Endothelial cell of hepatic sinusoid (primary cell): ENCODE measurements around the gene CELSR1.

Experiments
- in situ Hi-C: cut with HindIII; loops from 2 replicates; pipeline ENCODE4 v1.10.0; 2017; ENCODE audit warnings: low sequenced_read_pairs

CELSR1 gene, protein sequence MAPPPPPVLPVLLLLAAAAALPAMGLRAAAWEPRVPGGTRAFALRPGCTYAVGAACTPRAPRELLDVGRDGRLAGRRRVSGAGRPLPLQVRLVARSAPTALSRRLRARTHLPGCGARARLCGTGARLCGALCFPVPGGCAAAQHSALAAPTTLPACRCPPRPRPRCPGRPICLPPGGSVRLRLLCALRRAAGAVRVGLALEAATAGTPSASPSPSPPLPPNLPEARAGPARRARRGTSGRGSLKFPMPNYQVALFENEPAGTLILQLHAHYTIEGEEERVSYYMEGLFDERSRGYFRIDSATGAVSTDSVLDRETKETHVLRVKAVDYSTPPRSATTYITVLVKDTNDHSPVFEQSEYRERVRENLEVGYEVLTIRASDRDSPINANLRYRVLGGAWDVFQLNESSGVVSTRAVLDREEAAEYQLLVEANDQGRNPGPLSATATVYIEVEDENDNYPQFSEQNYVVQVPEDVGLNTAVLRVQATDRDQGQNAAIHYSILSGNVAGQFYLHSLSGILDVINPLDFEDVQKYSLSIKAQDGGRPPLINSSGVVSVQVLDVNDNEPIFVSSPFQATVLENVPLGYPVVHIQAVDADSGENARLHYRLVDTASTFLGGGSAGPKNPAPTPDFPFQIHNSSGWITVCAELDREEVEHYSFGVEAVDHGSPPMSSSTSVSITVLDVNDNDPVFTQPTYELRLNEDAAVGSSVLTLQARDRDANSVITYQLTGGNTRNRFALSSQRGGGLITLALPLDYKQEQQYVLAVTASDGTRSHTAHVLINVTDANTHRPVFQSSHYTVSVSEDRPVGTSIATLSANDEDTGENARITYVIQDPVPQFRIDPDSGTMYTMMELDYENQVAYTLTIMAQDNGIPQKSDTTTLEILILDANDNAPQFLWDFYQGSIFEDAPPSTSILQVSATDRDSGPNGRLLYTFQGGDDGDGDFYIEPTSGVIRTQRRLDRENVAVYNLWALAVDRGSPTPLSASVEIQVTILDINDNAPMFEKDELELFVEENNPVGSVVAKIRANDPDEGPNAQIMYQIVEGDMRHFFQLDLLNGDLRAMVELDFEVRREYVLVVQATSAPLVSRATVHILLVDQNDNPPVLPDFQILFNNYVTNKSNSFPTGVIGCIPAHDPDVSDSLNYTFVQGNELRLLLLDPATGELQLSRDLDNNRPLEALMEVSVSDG (N-terminal part only)

DNA sequence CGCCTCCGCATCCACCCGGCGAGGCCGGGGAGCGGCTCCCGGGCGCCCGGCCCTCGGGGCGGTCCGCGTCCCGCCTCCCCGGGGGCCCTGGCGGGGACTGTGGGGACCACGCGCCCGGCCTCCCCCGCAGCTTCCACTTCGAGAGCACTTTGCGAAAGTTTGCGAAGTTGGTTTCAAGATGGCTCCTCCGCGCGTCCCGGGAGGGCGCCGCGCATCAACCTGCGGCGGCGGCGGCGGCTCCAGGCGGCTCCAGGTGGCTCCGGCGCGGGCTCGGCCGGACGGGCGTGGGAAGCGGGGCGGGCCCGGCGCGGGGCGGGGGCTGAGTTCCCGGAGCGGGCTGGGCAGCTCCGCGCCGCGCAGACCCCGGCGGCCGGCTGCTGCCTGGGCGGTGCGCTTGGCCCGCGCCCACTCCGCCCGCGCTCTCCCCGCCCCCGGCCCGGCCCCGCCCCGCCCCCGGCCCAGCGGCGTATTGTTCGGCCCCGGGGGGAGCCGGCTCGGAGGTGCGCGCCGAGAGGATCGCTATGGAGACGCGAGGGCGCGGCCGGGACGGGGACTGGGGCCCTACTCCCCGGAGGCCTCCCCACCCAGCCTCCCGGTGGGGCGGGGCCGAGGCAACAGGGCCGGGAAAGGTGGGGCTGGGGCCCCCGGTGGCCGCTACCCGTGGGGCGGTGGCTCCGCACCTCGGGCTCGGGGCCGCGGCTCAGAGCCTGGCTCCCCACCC, at the start of gene CELSR1:
TSS of gene CELSR1 (minus strand) at position 396 of the 721 bp plus-strand sequence. CDS start 450 bp downstream, outside the sequence.
- in situ Hi-C loops = no loop called here

DNA sequence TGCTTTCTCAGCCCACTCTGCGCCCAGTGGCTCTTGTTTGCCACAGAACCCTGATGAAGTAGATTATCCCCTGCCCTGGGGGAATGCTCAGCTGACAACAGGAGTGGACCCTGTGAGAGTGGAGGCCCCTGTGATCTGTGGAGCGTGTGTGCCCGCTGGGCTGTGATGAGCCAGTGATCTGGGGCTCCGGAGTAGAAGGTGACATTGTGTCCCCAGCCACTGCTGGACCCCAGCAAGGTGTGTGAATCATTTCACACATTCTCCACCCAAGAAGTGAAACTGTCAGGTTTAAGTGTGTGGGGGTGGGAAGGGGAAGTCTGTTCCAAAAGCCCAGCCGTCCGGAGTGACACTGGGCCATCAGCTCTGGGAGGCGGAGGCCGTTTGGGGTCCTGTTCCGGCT, 49.6 kb upstream of the CELSR1 start:
- in situ Hi-C loops = no loop called here

DNA sequence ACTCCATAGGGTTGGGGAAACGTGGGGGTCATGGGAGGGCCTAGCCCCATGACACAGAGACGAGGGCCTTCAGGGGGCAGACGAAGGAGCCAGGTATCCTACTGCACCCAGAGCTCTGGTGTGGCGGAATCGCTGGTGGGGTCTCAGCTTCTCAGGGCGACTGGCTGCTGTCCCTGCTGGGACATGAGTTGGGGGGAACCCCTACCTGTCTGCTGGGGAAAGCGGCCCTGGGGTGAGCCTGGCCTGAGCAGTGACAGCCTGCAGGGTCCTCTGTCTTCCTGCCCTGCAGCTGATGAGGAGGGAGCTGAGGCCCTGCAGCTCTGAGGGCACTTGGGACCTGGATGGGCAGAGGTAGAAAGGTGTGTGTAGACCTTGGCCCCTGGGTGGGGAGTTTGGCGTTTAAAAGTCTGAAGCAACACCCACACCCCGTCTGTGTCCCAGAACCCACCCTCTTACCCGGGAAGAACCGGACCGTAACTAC, 49.2 kb upstream of the CELSR1 start:
- in situ Hi-C loops = no loop called here

DNA sequence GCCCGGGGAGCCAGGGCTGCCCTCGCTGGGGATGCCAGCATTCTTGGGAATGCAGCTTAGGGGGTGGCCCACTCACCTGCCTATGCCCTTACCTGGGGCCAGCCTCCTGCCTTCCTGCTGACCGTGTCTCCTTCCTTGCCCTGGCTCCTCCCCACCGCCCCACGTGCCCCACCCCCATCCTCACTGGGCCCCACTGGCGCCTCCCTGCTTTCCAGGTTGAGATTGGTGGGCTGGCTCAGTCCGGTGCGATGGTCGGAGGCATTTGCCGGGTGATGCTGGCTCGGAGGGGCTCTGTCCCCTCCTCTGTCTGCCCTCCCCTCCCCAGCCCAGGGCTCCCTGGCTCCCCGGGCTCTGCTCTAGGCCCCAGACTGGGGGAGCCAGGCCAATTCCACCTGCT, 48.7 kb upstream of the CELSR1 start:
- in situ Hi-C loops = no loop called here

DNA sequence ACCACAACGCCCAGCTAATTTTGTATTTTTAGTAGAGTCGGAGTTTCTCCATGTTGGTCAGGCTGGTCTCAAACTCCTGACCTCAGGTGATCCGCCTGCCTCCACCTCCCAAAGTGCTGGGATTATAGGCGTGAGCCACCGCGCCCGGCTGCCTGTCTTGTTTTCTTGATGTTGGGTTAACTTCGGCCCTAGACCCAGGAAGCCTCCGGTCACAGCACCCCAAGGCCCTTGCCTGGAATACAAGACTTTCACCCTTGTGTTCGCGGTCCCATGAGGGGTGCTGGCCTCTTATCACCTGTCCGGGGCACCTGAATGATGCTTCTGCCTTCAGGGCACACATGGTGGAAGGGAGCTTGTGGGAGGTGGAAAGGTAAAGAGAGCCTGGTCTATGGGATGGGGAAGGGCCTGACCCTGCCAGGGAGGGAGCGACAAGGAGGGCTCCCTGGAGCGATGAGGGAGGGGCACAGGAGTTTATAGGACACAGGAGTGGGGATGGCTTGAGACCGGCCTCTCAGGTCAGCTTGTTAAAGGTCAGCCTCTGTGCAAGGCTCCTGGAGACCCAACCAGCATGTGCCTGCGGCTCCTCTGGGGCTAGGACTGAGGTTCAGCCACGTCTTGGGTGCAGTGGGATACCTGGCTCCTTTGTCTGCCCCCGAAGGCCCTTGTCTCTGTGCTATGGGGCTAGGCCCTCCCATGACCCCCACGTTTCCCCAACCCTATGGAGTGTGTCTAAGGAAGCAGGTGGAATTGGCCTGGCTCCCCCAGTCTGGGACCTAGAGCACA, 48.1 kb upstream of the CELSR1 start:
- in situ Hi-C loops = no loop called here

DNA sequence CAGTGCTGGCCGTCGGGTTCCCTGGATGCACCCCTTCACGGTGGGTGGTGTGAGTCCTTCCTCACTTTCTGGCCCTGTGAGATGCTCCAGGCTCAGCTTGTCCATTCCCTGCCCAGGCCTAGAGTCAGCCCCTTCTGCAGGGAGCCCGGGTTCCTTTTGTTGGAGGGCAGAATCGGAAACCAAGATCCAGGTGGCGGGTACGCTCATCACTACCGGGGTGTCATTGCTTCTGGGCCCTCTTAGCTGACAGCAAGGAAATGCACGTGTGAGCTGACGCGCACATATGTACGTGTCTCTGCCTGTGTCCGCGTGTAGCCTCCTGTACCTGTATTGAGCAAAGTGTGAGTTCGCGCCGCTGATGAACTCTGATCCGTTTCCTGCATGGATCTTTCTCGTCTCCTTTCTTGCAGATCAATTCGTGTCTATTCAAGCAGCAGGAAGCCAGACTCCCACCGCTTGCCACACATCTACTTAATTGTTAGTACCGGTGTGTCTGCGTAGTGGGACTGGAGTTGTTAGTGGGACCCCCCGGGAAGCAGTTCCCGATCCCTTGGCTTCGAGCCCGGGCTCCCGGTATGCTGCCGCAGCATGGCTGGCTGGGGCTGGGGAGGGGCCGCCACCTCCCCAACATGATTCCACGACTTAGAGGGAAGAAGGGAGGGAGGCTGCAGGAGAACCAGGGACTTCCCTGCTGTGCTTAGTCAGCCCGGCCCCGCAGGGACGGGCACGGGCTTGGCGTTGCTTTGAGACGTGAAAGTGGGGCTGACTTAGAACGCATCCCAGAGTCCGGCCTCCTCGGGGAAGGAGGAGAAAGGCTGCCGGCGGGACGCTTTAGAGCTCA, 46.9 kb upstream of the CELSR1 start:
- in situ Hi-C loops = no loop called here

DNA sequence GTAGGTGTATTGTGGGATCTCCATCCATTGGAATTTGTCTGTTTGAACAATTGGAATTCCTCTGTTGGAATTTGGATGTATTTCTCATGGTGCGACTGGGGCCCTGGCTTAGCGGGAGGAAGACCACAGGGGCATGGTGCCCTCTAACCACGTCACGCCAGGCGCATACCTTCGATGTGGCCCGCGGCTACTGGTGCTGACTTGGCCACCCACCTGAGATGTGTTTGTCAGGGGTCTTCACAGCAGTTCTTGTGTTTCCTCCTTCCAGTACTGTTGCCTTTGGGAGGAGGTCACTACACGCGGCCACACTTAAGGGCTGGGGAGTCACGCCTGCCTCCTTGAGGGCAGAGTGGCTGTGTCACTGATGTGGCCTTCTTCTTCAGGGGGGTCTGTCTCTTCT, 46.2 kb upstream of the CELSR1 start:
- in situ Hi-C loops = no loop called here

DNA sequence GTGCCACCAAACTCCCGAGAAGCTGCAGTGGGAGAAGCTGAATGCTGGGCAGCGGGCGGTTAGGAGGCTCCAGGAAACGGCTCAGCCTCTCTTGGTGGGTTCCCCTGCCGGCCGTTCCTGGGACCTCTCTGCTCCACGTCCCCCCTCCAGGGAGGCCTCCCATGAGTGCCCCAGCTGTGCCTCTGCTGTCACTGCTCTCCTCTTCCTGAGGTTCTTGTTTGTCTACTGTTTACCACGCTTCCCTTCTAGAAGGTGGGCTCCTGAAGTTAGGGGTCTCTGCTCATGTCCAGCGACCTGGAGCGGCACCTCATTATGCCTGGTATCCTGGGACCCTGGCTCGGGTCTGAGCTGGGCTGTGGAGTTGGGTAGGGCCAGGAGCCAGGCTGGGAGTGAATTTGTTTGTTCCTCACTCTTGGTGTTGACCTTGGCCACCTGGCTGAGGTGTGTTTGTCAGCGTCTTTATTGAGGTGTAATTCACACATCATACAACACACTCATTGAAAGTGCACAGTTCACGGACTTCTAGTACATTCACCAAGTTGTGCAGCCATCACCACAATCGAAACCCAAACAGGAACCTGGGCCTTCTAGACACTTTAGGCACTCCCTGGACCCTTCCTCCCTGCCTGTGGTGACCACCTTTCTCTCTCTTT, 45.0 kb upstream of the CELSR1 start:
- in situ Hi-C loops = no loop called here

DNA sequence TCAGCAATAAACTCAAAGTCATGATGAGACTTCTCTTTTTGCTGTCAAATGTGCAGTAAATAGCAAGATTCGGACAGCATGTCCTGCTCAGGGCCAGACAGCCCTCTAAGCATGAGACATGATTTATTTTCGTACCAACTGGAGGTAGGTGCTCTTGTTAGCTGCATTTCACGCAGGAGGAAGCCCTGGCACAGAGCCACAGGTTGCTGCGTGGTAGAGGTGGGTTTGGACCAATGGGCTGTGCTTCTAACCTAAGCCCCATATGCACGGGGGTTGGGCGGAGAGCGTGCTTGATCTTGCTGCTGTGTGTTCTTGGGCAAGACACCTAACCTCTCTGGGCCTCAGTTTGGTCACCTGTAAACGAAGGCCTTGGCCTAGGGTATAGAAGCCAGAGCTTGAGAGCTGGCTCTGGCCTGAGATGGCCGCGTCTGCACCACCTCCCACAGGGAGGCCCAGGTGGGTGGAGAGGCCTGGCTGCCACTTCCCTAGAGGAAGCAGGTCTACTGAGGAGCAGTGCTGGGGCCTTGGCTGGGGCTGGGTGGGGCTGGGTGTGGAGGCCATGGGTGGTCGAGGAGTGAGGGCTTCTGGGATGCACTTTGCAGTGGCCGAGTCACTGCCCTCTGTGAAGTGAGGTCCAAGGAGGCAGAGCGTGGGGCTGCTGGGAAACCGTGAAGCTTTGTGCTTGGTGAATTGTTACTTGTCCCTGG, 44.3 kb upstream of the CELSR1 start:
- in situ Hi-C loops = no loop called here

DNA sequence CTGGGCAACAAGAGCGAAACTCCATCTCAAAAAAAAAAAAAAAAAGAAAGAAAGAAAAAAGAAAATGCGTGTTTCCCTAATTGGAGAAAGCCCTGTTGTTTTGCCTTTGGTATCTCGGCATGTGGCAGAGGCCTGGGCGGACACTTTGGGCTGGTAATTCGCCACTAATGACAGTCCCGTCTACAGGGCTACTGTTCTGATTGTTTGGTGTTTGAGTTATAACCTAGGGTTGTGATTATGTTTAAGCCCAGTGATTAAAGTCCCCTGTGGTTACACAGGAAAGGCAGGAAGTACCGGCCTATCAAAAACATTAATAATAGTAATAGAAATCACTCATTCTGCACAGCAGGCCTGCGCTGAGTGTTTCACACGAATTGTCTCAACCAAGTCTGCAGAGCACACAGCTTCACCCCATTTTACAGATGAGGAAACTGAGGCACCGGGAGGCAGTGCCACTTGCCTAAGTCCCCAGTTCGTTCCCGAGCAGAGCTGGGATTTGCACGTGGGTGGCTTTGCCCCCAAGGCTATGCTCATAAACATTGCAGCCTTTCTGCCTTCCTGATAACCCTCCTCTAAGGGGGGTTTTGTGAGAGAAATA, 43.6 kb upstream of the CELSR1 start:
- in situ Hi-C loops = no loop called here

DNA sequence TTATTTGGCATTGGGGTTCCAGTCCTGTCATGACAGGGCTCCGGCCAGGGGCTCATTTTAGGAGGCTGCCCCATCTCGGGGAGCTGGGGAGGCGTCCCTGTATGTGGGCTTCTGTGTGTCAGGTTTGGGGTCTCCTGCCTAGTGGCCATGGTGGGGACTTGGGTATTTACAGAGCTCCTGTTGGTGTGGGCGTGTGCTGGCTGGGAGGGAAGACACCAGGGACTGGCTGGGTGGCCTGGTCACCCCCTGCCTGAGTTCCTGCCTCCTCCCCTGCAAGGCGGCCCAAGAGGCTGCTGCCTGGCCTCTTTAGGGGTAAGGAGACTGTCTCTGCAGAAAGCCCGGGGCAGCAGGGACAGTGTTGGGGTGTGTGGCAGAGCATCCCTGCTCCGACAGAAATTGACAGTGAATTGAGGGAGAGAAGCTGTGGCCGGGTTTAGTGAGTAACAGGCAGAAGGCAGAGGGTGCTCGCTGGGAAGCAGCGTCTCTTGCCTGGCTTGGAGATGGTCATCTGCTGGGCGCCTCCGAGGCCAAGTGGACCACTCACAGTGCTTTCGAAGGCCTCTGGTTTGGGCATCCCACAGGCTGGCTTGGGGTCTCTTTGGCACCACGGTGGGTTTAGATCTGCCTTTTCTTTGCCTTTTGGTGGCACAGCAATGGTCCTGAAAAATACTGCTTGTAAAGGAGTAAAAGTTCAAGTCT, 42.5 kb upstream of the CELSR1 start:
- in situ Hi-C loops = no loop called here

DNA sequence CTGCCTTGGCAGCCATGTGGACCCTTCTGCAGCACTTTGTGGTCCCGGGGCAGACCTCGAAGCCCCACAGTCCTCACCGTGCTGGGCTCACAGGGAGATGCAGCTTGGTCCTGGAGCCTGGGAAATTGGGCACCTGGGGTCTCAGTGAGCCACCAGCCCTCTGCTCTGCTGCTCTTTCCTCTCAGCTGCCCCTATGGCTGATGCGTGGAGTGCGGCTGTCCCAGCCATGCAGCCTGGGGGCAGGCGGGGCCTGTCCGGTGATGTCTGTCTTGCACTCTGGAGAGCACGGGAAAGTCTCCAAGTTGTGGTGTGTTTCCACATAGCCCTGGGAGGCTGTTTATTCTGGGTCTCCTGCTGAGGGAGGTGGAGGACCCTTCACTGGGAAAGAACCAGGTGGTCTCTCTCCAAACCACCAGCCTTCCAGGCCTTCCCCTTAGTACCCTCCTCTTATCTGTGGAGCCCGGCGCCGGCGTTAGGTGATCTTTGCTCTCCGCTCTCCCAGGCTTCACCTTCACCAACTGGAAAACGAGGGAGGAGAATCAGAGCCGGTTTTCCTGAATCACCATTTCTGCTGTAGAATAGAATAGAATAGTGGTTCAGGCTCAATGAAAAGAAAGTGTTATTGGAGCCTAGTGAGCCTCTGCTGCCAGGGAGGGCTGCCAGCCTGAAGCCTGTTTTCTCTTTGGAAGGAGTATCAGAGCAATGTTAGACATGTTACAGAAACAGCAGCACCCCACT, 41.6 kb upstream of the CELSR1 start:
- in situ Hi-C loops = no loop called here

DNA sequence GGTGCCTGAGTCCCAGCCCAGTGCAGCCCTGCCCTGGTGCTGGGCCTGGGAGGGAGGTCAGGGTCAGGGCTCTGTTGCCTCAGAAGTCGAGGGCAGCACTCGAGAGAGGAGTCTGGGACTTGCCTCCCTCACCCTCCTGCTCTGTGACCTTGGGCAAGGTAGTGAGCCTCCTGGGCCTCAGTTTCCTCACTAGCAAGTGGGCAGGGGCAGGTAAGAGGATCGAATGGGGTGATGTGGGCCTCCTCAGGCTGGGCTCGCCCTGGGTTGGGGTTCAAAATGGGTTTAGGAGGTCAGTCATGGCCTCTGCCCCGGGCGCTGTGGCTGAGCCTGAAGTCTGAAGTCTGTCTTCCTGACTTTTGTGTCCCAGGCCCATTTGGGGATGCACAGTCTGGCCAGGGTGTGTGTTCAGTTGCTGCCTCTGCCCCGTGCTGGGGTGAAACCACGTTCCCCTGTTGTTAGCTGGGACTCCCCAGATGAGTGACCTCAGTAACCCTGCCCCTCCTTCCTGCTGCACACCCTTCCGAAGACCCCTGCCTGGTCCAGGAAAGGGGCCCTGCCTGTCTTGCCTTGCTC, 40.9 kb upstream of the CELSR1 start:
- in situ Hi-C loops = no loop called here

DNA sequence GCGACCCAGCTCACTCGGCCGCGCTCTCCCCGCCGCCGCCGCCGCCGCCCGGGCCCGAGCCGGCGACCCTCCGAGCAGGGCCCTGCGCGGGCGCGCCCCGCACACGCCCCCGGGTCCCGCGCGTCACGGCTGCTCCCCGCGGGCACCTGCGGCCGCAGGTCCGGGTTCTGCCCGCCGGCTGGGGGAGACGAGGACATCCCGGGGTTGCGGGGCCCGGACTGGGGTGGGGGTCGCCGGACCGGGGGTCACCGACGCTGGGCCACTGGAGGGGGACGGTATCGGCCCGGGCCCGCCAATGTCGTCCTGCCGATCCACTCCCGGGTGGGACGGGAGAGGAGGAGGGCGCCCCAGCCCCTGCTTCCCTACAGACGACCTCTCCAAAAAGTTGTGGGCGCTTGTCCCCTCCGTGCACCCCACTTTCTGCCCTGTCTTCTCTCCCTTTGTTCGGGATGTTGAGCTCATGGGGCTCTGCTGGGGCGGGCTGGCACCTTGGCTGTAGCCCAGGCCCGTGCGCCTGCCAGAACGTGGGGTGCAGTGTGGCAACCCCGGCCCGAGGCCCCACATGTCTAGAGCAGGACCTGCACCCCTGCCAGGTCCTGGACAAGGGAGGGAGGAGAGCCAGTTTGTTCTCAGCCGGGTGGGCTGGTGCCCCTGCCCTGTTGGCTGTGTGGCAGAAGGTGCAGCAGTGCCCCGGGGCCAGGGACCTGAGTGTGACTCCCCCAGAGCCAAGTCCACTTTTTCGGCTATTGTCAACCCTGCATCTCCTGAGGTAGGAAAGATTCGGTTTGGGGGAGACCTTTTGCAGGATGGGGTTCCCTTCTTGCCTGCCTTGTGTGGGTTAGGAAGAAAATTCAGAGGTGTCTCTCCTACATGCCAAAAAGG, 40.2 kb upstream of the CELSR1 start:
- in situ Hi-C loops = no loop called here
